ENCODE results near the gene KLF7. TPM values are rescaled to one million over a fixed set of nuclear protein-coding genes. Genes with fewer than 3 reads are reported as not detected.

The KLF7 gene
- total RNA-seq, 2 experiments from 2014 or later = 90.1 to 96.9 TPM

- H3K36me3 ChIP-seq (ENCODE audit: insufficient read depth, low read length) = peaks cover 7% of the 10 kb centered on the region
- Mint-ChIP-seq H3K36me3 (ENCODE audit: low read depth) (peaks cover 74% of the 10 kb centered on the region), H3K27ac (peak overlapping the region; percentile 10), H3K27me3 (no peaks in the 10 kb centered on the region), H3K4me1 (ENCODE audit: low read depth) (peaks cover 70% of the 10 kb centered on the region), H3K4me3 (no peak overlapping the region), H3K9me3 (no peaks in the 10 kb centered on the region)
- no peak for ATAC-seq (ENCODE audit: poor library complexity)
- no peaks in the 10 kb centered on the region for H3K9me3 ChIP-seq (ENCODE audit: control insufficient read depth in 1 of 2, insufficient read depth in 1 of 2, low read length in 2 of 2)
- no peak overlapping the region for H3K27ac ChIP-seq (ENCODE audit: low read depth in 1 of 2, low read length in 2 of 2)
- no peaks in the 10 kb centered on the region for H3K4me1 ChIP-seq (ENCODE audit: insufficient read depth, low read length)
- ChIA-PET CTCF (no interaction called here), POLR2A (interaction anchor here (2.1 kb wide), 1 partner anchor 55 kb away, joined by 11 read pairs; the partner anchor contains the start of gene KLF7)
- DNase-seq = no peak
- TF ChIP-seq, protein P1, sequence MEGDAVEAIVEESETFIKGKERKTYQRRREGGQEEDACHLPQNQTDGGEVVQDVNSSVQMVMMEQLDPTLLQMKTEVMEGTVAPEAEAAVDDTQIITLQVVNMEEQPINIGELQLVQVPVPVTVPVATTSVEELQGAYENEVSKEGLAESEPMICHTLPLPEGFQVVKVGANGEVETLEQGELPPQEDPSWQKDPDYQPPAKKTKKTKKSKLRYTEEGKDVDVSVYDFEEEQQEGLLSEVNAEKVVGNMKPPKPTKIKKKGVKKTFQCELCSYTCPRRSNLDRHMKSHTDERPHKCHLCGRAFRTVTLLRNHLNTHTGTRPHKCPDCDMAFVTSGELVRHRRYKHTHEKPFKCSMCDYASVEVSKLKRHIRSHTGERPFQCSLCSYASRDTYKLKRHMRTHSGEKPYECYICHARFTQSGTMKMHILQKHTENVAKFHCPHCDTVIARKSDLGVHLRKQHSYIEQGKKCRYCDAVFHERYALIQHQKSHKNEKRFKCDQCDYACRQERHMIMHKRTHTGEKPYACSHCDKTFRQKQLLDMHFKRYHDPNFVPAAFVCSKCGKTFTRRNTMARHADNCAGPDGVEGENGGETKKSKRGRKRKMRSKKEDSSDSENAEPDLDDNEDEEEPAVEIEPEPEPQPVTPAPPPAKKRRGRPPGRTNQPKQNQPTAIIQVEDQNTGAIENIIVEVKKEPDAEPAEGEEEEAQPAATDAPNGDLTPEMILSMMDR (IDR thresholded peaks at IDR 0.05) = no peak
- no peak overlapping the region for H3K4me3 ChIP-seq (ENCODE audit: low read length)
- no peaks in the 10 kb centered on the region for H3K27me3 ChIP-seq (ENCODE audit: control insufficient read depth in 1 of 2, insufficient read depth in 2 of 2, low read length in 2 of 2)
- intact Hi-C loops (cut with DNase I, micrococcal nuclease) = no loop called here
These were observed 55.4 kb downstream of the KLF7 start for GRCh38 chr2:207110310-207110709.

DNA sequence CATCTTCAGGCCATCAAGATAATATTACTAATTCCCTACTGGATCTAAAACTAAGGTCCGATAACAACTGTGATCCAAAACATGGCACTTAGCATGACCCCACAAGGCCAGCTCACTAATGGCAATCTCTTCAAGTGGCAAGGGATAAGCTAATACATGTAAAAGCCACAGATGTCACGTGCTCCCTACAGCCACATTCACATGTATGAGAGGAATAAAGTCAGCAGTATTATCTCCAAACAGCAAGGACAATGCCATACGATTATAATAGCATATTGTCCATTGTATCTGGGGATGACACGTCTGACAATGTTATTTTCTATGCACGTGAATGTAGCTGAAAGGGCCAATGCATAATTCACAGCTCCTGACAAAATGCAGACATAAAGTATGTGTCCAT, 56.0 kb downstream of the KLF7 start:
- intact Hi-C loops (cut with DNase I, micrococcal nuclease) = no loop called here
- Mint-ChIP-seq H3K27me3 (no peaks in the 10 kb centered on the region), H3K36me3 (ENCODE audit: low read depth) (peaks cover 76% of the 10 kb centered on the region), H3K27ac (no peak overlapping the region), H3K4me1 (ENCODE audit: low read depth) (peaks cover 72% of the 10 kb centered on the region), H3K4me3 (no peak overlapping the region), H3K9me3 (no peaks in the 10 kb centered on the region)
- ChIA-PET CTCF (interaction anchor here (1.2 kb wide), 1 partner anchor 32 kb away, joined by 4 read pairs; no protein-coding TSS in a partner anchor), POLR2A (interaction anchor here (0.8 to 2.1 kb wide), 2 partner anchors 34 to 56 kb away, joined by 3 to 11 read pairs; partner anchors contain the start of gene KLF7)
- no peak overlapping the region for H3K4me3 ChIP-seq (ENCODE audit: low read length)
- H3K4me1 ChIP-seq (ENCODE audit: insufficient read depth, low read length) = no peaks in the 10 kb centered on the region
- H3K9me3 ChIP-seq (ENCODE audit: control insufficient read depth in 1 of 2, insufficient read depth in 1 of 2, low read length in 2 of 2) = no peaks in the 10 kb centered on the region
- no peak for DNase-seq
- no peak for ATAC-seq (ENCODE audit: poor library complexity)
- H3K27ac ChIP-seq (ENCODE audit: low read depth in 1 of 2, low read length in 2 of 2) = no peak overlapping the region
- no peaks in the 10 kb centered on the region for H3K27me3 ChIP-seq (ENCODE audit: control insufficient read depth in 1 of 2, insufficient read depth in 2 of 2, low read length in 2 of 2)
- TF ChIP-seq, protein P1 (IDR thresholded peaks at IDR 0.05) = no peak
- peaks cover 7% of the 10 kb centered on the region for H3K36me3 ChIP-seq (ENCODE audit: insufficient read depth, low read length)

DNA sequence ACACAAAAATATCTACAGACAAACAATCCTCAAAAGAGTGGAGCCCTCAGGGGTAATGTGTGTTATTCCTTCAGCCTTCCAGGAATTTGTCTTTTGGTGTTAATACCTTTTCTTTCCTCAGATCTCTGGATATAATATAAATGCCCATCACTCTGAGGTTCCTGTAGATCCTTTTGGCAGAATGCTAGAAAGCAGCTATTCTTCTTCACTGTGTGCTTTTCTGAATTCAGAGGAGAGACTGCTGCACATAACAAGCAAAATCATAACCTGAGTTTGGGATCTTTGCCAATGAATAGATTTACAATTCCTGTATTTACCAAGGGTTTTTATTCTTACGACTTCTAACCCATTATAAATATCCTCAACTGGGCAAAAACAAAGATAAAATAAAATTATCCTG, 57.3 kb downstream of the KLF7 start:
- peaks cover 73% of the 10 kb centered on the region for H3K4me1 Mint-ChIP-seq (ENCODE audit: low read depth)
- Histone ChIP-seq H3K4me3 (ENCODE audit: low read length) (no peak overlapping the region), H3K9me3 (ENCODE audit: control insufficient read depth in 1 of 2, insufficient read depth in 1 of 2, low read length in 2 of 2) (no peaks in the 10 kb centered on the region), H3K27ac (ENCODE audit: low read depth in 1 of 2, low read length in 2 of 2) (no peak overlapping the region), H3K36me3 (ENCODE audit: insufficient read depth, low read length) (peaks cover 7% of the 10 kb centered on the region), H3K27me3 (ENCODE audit: control insufficient read depth in 1 of 2, insufficient read depth in 2 of 2, low read length in 2 of 2) (no peaks in the 10 kb centered on the region), H3K4me1 (ENCODE audit: insufficient read depth, low read length) (no peaks in the 10 kb centered on the region)
- CTCF ChIA-PET = no interaction called here
- DNase-seq = no peak
- no peak overlapping the region for H3K27ac Mint-ChIP-seq
- no peak overlapping the region for H3K4me3 Mint-ChIP-seq
- peaks cover 72% of the 10 kb centered on the region for H3K36me3 Mint-ChIP-seq (ENCODE audit: low read depth)
- no peak for ATAC-seq (ENCODE audit: poor library complexity)
- POLR2A ChIA-PET = interaction anchor here (2.1 to 3.7 kb wide), 3 partner anchors 35 to 57 kb away, joined by 10 to 11 read pairs (median 11); partner anchors contain the start of gene KLF7
- no peaks in the 10 kb centered on the region for H3K9me3 Mint-ChIP-seq
- no peaks in the 10 kb centered on the region for H3K27me3 Mint-ChIP-seq
- TF ChIP-seq, protein P1 (IDR thresholded peaks at IDR 0.05) = no peak
- intact Hi-C loops (cut with DNase I, micrococcal nuclease) = no loop called here
